H1 (cell line): ENCODE data around the gene CYP46A1. TPM values are rescaled to one million over a fixed set of nuclear protein-coding genes. Genes with fewer than 3 reads are reported as not detected.

ENCODE experiments used
- CBX5 ChIP-seq: fragments of 300-800, 300-1000 bp; sonication (generic); IDR thresholded peaks from 2 replicates; pipeline ENCODE4 v1.7.1; 2016; ENCODE audit warnings: antibody characterized with exemption, low read length, low read depth
- CHD2 ChIP-seq: IDR thresholded peaks from 2 replicates; pipeline ENCODE4 v1.6.1; 2012; ENCODE audit warnings: low read length, improper control_type of control experiment
- NRF1 ChIP-seq: IDR thresholded peaks from 2 replicates; pipeline ENCODE4 v1.6.1; 2011; ENCODE audit warnings: mild to moderate bottlenecking, low read depth, low read length, improper control_type of control experiment
- RAD21 ChIP-seq, 2 experiments: IDR thresholded peaks in 1 of 2; conservative IDR thresholded peaks in 1 of 2; 2 replicates each; pipeline ENCODE4 v1.6.1; 2011; ENCODE audit warnings: low read depth in 2 of 2, low read length in 2 of 2, improper control_type of control experiment in 1 of 2, inconsistent platforms in 1 of 2, mild to moderate bottlenecking in 1 of 2, moderate library complexity in 1 of 2
- SP4 ChIP-seq: IDR thresholded peaks from 2 replicates; pipeline ENCODE4 v1.6.1; 2012; ENCODE audit warnings: low read length, inconsistent platforms
- TCF12 ChIP-seq: IDR thresholded peaks from 2 replicates; pipeline ENCODE4 v1.6.1; 2011; ENCODE audit warnings: low read depth, mild to moderate bottlenecking, low read length
- polyA plus RNA-seq, 7 experiments: library from polyadenylated mRNA; depleted of rRNA in 3 of 7; stranded (reverse) in 5 of 7; unstranded in 2 of 7; fragments of >200 nt in 5 of 7; fragments of 200-250 nt in 2 of 7; gene quantifications; 1 replicate in 5 of 7; 2 replicates in 1 of 7; 4 replicates in 1 of 7; pipeline versions ENCODE4 v1.2.1 to v1.2.3, GENCODE V29; 2011 to 2013; ENCODE audit warnings: missing spikeins in 2 of 7, mixed read lengths in 2 of 7
- total RNA-seq: library from RNA; stranded (reverse); fragmentation: NEBNext Ultra II Directional; extraction: Animal tissue kit (Norgen Biotek cat#: 25700); gene quantifications from 2 replicates; pipeline ENCODE4 v1.2.1, GENCODE V29; 2021

The CYP46A1 gene
- total and polyA plus RNA-seq, 2 of the 8 experiments (the other 6 are each of a cell fraction or from before 2014, with no cell fraction given), result 0.41 to 1.3 TPM

DNA sequence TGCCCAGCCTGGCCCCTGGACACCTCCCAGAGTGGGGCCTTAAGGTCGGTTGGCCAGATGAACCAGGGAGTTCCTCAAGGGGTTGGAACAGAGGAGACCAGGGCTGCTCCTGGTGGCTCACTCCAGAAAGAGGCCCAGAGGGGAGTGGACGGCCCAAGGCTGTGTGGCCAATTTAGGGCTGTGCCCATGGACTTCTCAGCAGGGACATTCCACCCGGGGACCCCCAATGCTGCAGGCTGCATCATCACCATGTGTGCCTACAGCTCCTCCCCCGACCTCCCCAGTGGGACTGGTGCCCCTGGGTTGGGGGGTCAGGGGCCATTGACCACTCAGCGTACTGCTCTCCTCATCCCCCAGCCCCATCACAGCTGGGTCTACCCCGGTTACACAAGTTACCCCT is 17.6 kb upstream of the CYP46A1 start (continued):
- TF ChIP-seq NRF1, result no peak
- no peak for TF ChIP-seq CBX5
- TF ChIP-seq CHD2, result no peak
- no peak for TF ChIP-seq TCF12
- no peak for TF ChIP-seq RAD21 (IDR thresholded peaks at IDR 0.05 in 1 of 2, conservative IDR thresholded peaks at IDR 0.05 in 1 of 2; ENCODE audit: low read depth in 2 of 2, low read length in 2 of 2)
- TF ChIP-seq SP4, result no peak
- TF ChIP-seq, all 59 proteins: peak for 0
